SK-N-SH treated with all-trans-retinoic acid at 6 μM for 48 hours (cell line): Measurements from ENCODE around the gene HIF1A.
"Not testable (repeated sequence)": the region's sequence is repeated elsewhere in the genome, so short reads cannot be mapped to it uniquely, and the experiment has no call there.

Source experiments
- ATAC-seq: fragments of 200-7000 bp; cut with Tn5 transposase; 3 replicates; pipeline ENCODE4 v1.9.1; 2020; ENCODE audit warnings: mild to moderate bottlenecking, moderate library complexity
- ARNTL ChIP-seq: fragments of 450-650 bp; formaldehyde crosslinking; IDR thresholded peaks from 2 replicates; pipeline ENCODE4 v1.5.0; 2020; ENCODE audit warnings: low read depth, mild to moderate bottlenecking, moderate library complexity, borderline replicate concordance
- BACH2 ChIP-seq: fragments of 250-450 bp; sonication (Bioruptor Pico); IDR thresholded peaks from 2 replicates; pipeline ENCODE4 v1.9.0; 2021; ENCODE audit warnings: mild to moderate bottlenecking, borderline replicate concordance
- CSDC2 ChIP-seq: fragments of 250-450 bp; sonication (Bioruptor Pico); IDR thresholded peaks from 2 replicates; pipeline ENCODE4 v1.5.0; 2020; ENCODE audit warnings: mild to moderate bottlenecking, moderate library complexity
- ESRRG ChIP-seq: fragments of 250-450 bp; sonication (Bioruptor Pico); IDR thresholded peaks from 2 replicates; pipeline ENCODE4 v1.6.1; 2021; ENCODE audit warnings: mild to moderate bottlenecking
- GLIS3 ChIP-seq: fragments of 250-450 bp; sonication (Bioruptor Pico); IDR thresholded peaks from 2 replicates; pipeline ENCODE4 v1.5.0; 2020; ENCODE audit warnings: mild to moderate bottlenecking, moderate library complexity
- ISL1 ChIP-seq: fragments of 250-450 bp; sonication (Bioruptor Pico); IDR thresholded peaks from 2 replicates; pipeline ENCODE4 v2.1.2; 2022; ENCODE audit warnings: mild to moderate bottlenecking, moderate library complexity
- OSR1 ChIP-seq: fragments of 250-450 bp; sonication (Bioruptor Pico); IDR thresholded peaks from 2 replicates; pipeline ENCODE4 v1.8.0; 2022; ENCODE audit warnings: moderate library complexity, mild to moderate bottlenecking, inconsistent platforms
- PPARA ChIP-seq: fragments of 250-450 bp; sonication (Bioruptor Pico); IDR thresholded peaks from 2 replicates; pipeline ENCODE4 v1.5.0; 2020; ENCODE audit warnings: mild to moderate bottlenecking, borderline replicate concordance
- RARB ChIP-seq: fragments of 250-450 bp; sonication (Bioruptor Pico); IDR thresholded peaks from 2 replicates; pipeline ENCODE4 v1.8.0; 2021; ENCODE audit warnings: mild to moderate bottlenecking, moderate library complexity
- SNAI2 ChIP-seq: fragments of 250-450 bp; sonication (Bioruptor Pico); IDR thresholded peaks from 2 replicates; pipeline ENCODE4 v1.5.0; 2020; ENCODE audit warnings: mild to moderate bottlenecking, moderate library complexity
- TCF4 ChIP-seq: fragments of 250-450 bp; sonication (Bioruptor Pico); IDR thresholded peaks from 2 replicates; pipeline ENCODE4 v1.8.0; 2021; ENCODE audit warnings: mild to moderate bottlenecking, moderate library complexity, borderline replicate concordance
- TOX ChIP-seq: fragments of 250-450 bp; sonication (Bioruptor Pico); IDR thresholded peaks from 2 replicates; pipeline ENCODE4 v1.8.0; 2021; ENCODE audit warnings: mild to moderate bottlenecking, moderate library complexity, borderline replicate concordance
- ZC3H10 ChIP-seq: fragments of 250-450 bp; sonication (Bioruptor Pico); IDR thresholded peaks from 2 replicates; pipeline ENCODE4 v1.5.1; 2021; ENCODE audit warnings: mild to moderate bottlenecking, moderate library complexity
- ZFP3 ChIP-seq: fragments of 250-450 bp; sonication (Bioruptor Pico); IDR thresholded peaks from 2 replicates; pipeline ENCODE4 v1.5.0; 2020; ENCODE audit warnings: mild to moderate bottlenecking, moderate library complexity
- ZFP30 ChIP-seq: fragments of 450-650 bp; formaldehyde crosslinking; IDR thresholded peaks from 2 replicates; pipeline ENCODE4 v1.5.0; 2022; ENCODE audit warnings: mild to moderate bottlenecking, moderate library complexity
- ZNF70 ChIP-seq: fragments of 450-650 bp; formaldehyde crosslinking; IDR thresholded peaks from 2 replicates; pipeline ENCODE4 v1.5.0; 2020; ENCODE audit warnings: mild to moderate bottlenecking, moderate library complexity
- ZNF8 ChIP-seq: fragments of 450-650 bp; formaldehyde crosslinking; IDR thresholded peaks from 2 replicates; pipeline ENCODE4 v1.5.0; 2020; ENCODE audit warnings: mild to moderate bottlenecking, moderate library complexity
- TF ChIP-seq, protein P1 (sequence below): fragments of 250-450 bp; sonication (Bioruptor Pico); IDR thresholded peaks from 2 replicates; pipeline ENCODE4 v1.5.1; 2021; ENCODE audit warnings: mild to moderate bottlenecking, moderate library complexity
- TF ChIP-seq, protein P2 (sequence below): fragments of 250-450 bp; sonication (Bioruptor Pico); IDR thresholded peaks from 2 replicates; pipeline ENCODE4 v1.5.0; 2020; ENCODE audit warnings: mild to moderate bottlenecking, moderate library complexity

HIF1A gene

DNA sequence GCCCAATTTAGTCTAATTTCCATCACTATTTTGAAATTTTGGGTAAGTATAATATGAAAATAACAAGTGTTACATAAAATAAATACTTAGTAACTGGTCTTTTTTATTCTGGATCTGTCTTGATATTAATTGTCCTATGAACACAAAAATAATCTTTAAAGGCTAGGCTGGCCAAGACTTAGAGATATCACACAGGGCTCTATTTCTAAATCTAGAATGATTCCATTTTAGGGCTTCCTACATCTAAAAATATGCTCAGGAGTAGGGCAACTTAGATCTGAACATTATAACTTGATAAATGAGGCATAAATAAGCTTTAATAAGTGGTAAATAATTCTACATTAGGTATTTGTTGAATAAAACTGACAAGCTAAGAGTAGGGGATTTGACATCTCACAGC, 43.8 kb downstream of the HIF1A start:
- no peak for ATAC-seq
- no peak for TF ChIP-seq TOX (CRISPR knock-in tag)
- no peak for TF ChIP-seq ZFP30 (CRISPR knock-in tag)
- no peak for TF ChIP-seq CSDC2 (CRISPR knock-in tag)
- TF ChIP-seq OSR1, result no peak
- TF ChIP-seq, protein P1, sequence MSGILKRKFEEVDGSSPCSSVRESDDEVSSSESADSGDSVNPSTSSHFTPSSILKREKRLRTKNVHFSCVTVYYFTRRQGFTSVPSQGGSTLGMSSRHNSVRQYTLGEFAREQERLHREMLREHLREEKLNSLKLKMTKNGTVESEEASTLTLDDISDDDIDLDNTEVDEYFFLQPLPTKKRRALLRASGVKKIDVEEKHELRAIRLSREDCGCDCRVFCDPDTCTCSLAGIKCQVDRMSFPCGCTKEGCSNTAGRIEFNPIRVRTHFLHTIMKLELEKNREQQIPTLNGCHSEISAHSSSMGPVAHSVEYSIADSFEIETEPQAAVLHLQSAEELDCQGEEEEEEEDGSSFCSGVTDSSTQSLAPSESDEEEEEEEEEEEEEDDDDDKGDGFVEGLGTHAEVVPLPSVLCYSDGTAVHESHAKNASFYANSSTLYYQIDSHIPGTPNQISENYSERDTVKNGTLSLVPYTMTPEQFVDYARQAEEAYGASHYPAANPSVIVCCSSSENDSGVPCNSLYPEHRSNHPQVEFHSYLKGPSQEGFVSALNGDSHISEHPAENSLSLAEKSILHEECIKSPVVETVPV (CRISPR knock-in tag), result no peak
- TF ChIP-seq PPARA, result no peak

DNA sequence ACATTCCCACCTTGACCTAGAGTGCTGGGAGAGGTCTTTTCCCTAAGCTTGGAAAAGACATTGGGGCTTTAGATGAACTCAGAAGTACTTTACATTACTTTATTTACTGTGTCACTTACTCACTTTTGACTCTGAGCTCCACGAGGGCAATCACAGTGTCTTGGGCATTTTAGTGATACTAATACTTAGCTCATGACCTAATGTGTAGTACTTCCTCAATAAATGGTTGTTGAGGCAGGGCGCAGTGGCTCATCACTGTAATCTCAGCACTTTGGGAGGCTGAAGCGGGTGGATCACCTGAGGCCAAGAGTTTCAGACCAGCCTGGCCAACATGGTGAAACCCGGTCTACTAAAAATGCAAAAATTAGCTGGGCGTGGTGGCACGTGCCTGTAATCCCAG, 47.1 kb downstream of the HIF1A start:
- TF ChIP-seq GLIS3, result no peak
- TF ChIP-seq ARNTL, result no peak
- TF ChIP-seq TCF4, result no peak
- TF ChIP-seq ZC3H10 (CRISPR knock-in tag), result no peak
- TF ChIP-seq ZNF70 (CRISPR knock-in tag), result no peak
- no peak for TF ChIP-seq CSDC2 (CRISPR knock-in tag)
- no peak for TF ChIP-seq ESRRG (CRISPR knock-in tag)
- TF ChIP-seq, protein P1 (CRISPR knock-in tag), result no peak
- TF ChIP-seq OSR1, result no peak
- no peak for TF ChIP-seq ZFP3 (CRISPR knock-in tag)
- no peak for TF ChIP-seq SNAI2
- no peak for TF ChIP-seq ZFP30 (CRISPR knock-in tag)
- TF ChIP-seq RARB (CRISPR knock-in tag), result no peak
- TF ChIP-seq, all 23 proteins: peak for 0
- ATAC-seq, result no peak

DNA sequence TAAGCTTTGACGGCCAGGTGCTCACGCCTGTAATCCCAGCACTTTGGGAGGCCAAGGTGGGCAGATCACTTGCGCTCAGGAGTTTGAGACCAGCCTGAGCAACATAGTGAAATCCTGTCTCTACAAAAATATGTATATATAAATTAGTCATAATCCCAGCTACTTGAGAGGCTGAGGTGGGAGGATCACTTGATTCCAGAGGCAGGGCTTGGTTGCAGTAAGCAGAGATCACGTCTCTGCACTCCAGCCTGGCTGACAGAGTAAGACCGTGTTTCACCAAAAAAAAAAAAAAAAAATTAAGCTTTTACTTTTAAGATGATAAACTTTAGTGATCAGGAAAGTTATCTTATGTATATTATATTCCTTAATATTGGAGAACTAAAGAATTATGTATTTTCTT, 48.9 kb downstream of the HIF1A start:
- ATAC-seq, result no peak
- TF ChIP-seq ZFP3 (CRISPR knock-in tag) (no peak), CSDC2 (CRISPR knock-in tag) (no peak), ZFP30 (CRISPR knock-in tag) (no peak), PPARA (no peak), ZC3H10 (CRISPR knock-in tag) (no peak), ISL1 (CRISPR knock-in tag) (no peak), BACH2 (CRISPR knock-in tag) (no peak), ZNF70 (CRISPR knock-in tag) (no peak), ZNF8 (CRISPR knock-in tag) (no peak), SNAI2 (no peak)

DNA sequence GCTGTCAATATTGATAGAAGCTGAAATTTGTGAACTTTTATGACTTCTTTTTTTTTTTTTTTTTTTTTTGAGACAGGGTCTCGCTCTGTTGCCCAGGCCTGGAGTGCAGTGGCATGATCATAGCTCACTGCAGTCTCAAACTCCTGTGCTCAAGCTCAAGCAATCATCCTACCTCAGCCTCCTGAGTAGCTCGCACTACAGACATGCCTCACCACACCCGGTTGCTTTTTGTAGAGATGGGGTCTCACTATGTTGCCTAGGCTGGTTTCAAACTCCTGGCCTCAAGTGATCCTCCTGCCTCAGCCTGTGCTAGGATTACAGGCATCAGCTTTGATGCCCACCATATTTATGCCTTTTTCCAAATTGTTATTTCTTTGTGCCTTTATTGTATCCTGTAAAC, 51.0 kb downstream of the HIF1A start:
- ATAC-seq, result not testable (repeated sequence)

DNA sequence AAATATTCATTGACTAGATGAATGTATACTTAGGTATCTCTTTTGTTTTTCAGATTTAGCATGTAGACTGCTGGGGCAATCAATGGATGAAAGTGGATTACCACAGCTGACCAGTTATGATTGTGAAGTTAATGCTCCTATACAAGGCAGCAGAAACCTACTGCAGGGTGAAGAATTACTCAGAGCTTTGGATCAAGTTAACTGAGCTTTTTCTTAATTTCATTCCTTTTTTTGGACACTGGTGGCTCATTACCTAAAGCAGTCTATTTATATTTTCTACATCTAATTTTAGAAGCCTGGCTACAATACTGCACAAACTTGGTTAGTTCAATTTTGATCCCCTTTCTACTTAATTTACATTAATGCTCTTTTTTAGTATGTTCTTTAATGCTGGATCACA, 51.6 kb downstream of the HIF1A start:
- no peak for ATAC-seq
- TF ChIP-seq ZNF8 (CRISPR knock-in tag), result no peak
- TF ChIP-seq TCF4, result no peak
- TF ChIP-seq RARB (CRISPR knock-in tag), result no peak
- TF ChIP-seq, protein P1 (CRISPR knock-in tag), result no peak
- TF ChIP-seq, protein P2, sequence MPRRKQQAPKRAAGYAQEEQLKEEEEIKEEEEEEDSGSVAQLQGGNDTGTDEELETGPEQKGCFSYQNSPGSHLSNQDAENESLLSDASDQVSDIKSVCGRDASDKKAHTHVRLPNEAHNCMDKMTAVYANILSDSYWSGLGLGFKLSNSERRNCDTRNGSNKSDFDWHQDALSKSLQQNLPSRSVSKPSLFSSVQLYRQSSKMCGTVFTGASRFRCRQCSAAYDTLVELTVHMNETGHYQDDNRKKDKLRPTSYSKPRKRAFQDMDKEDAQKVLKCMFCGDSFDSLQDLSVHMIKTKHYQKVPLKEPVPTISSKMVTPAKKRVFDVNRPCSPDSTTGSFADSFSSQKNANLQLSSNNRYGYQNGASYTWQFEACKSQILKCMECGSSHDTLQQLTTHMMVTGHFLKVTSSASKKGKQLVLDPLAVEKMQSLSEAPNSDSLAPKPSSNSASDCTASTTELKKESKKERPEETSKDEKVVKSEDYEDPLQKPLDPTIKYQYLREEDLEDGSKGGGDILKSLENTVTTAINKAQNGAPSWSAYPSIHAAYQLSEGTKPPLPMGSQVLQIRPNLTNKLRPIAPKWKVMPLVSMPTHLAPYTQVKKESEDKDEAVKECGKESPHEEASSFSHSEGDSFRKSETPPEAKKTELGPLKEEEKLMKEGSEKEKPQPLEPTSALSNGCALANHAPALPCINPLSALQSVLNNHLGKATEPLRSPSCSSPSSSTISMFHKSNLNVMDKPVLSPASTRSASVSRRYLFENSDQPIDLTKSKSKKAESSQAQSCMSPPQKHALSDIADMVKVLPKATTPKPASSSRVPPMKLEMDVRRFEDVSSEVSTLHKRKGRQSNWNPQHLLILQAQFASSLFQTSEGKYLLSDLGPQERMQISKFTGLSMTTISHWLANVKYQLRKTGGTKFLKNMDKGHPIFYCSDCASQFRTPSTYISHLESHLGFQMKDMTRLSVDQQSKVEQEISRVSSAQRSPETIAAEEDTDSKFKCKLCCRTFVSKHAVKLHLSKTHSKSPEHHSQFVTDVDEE, result no peak
- no peak for TF ChIP-seq ZFP30 (CRISPR knock-in tag)
- no peak for TF ChIP-seq PPARA
- no peak for TF ChIP-seq SNAI2
- no peak for TF ChIP-seq ISL1 (CRISPR knock-in tag)
- TF ChIP-seq BACH2 (CRISPR knock-in tag), result no peak
- TF ChIP-seq ARNTL, result no peak
